Uterus (tissue), 4 donors: ENCODE measurements around the gene KCNJ10. TPM values are rescaled to one million over a fixed set of nuclear protein-coding genes. Genes with fewer than 3 reads are reported as not detected.
"Not testable (repeated sequence)": the region's sequence is repeated elsewhere in the genome, so short reads cannot be mapped to it uniquely, and the experiment has no call there.

Source experiments
- DNase-seq, 2 donors: peaks; one replicate each; pipeline ENCODE4 v3.0.0-alpha.2; 2019 to 2020
- H3K27ac ChIP-seq, 2 donors: fragments of 200-600 bp; sonication (generic); 1 replicate in 1 of 2; 2 replicates in 1 of 2; pipeline ENCODE4 v1.5.1; 2016 to 2018
- H3K27me3 ChIP-seq, 2 donors: fragments of 200-600 bp; sonication (generic); one replicate each; pipeline ENCODE4 v1.5.1; 2018 to 2019; ENCODE audit warnings: control low read depth in 1 of 2
- H3K36me3 ChIP-seq, 2 donors: fragments of 200-600 bp; sonication (generic); one replicate each; pipeline ENCODE4 v1.5.1; 2019; ENCODE audit warnings: control low read depth in 1 of 2
- H3K4me1 ChIP-seq, 2 donors: fragments of 200-600 bp; sonication (generic); one replicate each; pipeline ENCODE4 v1.5.1; 2018 to 2019; ENCODE audit warnings: control low read depth in 1 of 2
- H3K4me3 ChIP-seq, 2 donors: fragments of 200-600 bp; sonication (generic); 1 replicate in 1 of 2; 2 replicates in 1 of 2; pipeline ENCODE4 v1.5.1; 2018 to 2019; ENCODE audit warnings: mild to moderate bottlenecking in 1 of 2
- H3K9me3 ChIP-seq, 2 donors: fragments of 200-600 bp; sonication (generic); one replicate each; pipeline ENCODE4 v1.5.1; 2019; ENCODE audit warnings: control low read depth in 1 of 2
- CTCF ChIP-seq, 4 experiments: fragments of 200-600 bp in 2 of 4; fragments of 450-650 bp in 2 of 4; sonication (generic) in 2 of 4; IDR thresholded peaks; one replicate each; pipeline ENCODE4 v1.5.1; 2016 to 2019; ENCODE audit warnings: antibody characterized with exemption in 4 of 4, mild to moderate bottlenecking in 2 of 4, moderate library complexity in 1 of 4
- POLR2A ChIP-seq, 2 donors: fragments of 450-650 bp; IDR thresholded peaks; one replicate each; pipeline ENCODE4 v1.6.1; 2016; ENCODE audit warnings: antibody characterized with exemption in 2 of 2, mild to moderate bottlenecking in 1 of 2, moderate library complexity in 1 of 2
- intact Hi-C: fragments of 100-400 bp; cut with DNase I; formaldehyde crosslinking; loops from one replicate; pipeline ENCODE4 v1.15.1; 2023; ENCODE audit warnings: low total_unique reads
- total RNA-seq, 4 donors: library from RNA; depleted of rRNA in 3 of 4; stranded (reverse); fragments of >200 nt in 3 of 4; gene quantifications; one replicate each; pipeline versions ENCODE4 v1.1.0 to v1.2.4, GENCODE V29; 2014 to 2023
- donor health status: DM: yes; HTN: yes; CAD: no.

The KCNJ10 gene
- total RNA-seq, 4 donors from 2014 or later: 0.58 TPM; not detected in 3

GRCh38 chr1:160116283-160117147 is 46.6 kb upstream of the KCNJ10 start:
- no peaks in the 10 kb centered on the region for H3K9me3 ChIP-seq
- peak overlapping the region in 1 of 2 donors; percentile 17 for H3K4me3 ChIP-seq
- intact Hi-C loops: no loop called here
- H3K4me1 ChIP-seq: no peaks in the 10 kb centered on the region
- TF ChIP-seq POLR2A (IDR thresholded peaks at IDR 0.05) (no peak), CTCF (IDR thresholded peaks at IDR 0.05) (no peak)
- H3K27me3 ChIP-seq: no peaks in the 10 kb centered on the region
- H3K27ac ChIP-seq: peak overlapping the region in 1 of 2 donors; percentile 5
- H3K36me3 ChIP-seq: no peaks in the 10 kb centered on the region
- DNase-seq: no peak

- TF ChIP-seq CTCF (IDR thresholded peaks at IDR 0.05) (no peak), POLR2A (IDR thresholded peaks at IDR 0.05) (no peak)
- no peaks in the 10 kb centered on the region for H3K9me3 ChIP-seq
- DNase-seq: no peak
- H3K4me3 ChIP-seq: peak within 1 kb of the TSS in 1 of 2 donors; percentile 17
- H3K27ac ChIP-seq: peak within 1 kb of the TSS in 1 of 2 donors; percentile 5
- no peaks in the 10 kb centered on the region for H3K4me1 ChIP-seq
- no peaks in the 10 kb centered on the region for H3K27me3 ChIP-seq
- intact Hi-C loops: no loop called here
- no peaks in the 10 kb centered on the region for H3K36me3 ChIP-seq
These were observed 45.8 kb upstream of the KCNJ10 start, which contains the start of gene ATP1A2 for GRCh38 chr1:160115545-160116282. Gene ATP1A2, plus strand, starts transcription at chr1:160115759. Its CDS starts 103 bp downstream, at chr1:160115862.

GRCh38 chr1:160114085-160114484 is 44.1 kb upstream of the KCNJ10 start:
- Histone ChIP-seq H3K36me3 (no peaks in the 10 kb centered on the region), H3K4me1 (no peaks in the 10 kb centered on the region), H3K9me3 (no peaks in the 10 kb centered on the region), H3K27ac (no peak overlapping the region), H3K27me3 (no peaks in the 10 kb centered on the region), H3K4me3 (no peak overlapping the region)
- TF ChIP-seq POLR2A (IDR thresholded peaks at IDR 0.05) (no peak), CTCF (IDR thresholded peaks at IDR 0.05) (no peak)
- no peak for DNase-seq
- intact Hi-C loops: no loop called here

GRCh38 chr1:160113407-160113806 is 43.4 kb upstream of the KCNJ10 start:
- Histone ChIP-seq H3K4me3 (no peak overlapping the region), H3K27ac (no peak overlapping the region), H3K27me3 (no peaks in the 10 kb centered on the region), H3K4me1 (no peaks in the 10 kb centered on the region), H3K36me3 (no peaks in the 10 kb centered on the region), H3K9me3 (no peaks in the 10 kb centered on the region)
- intact Hi-C loops: no loop called here
- no peak for DNase-seq
- TF ChIP-seq POLR2A (IDR thresholded peaks at IDR 0.05) (no peak), CTCF (IDR thresholded peaks at IDR 0.05) (no peak)

- Histone ChIP-seq H3K4me3 (no peak overlapping the region), H3K36me3 (no peaks in the 10 kb centered on the region), H3K27me3 (no peaks in the 10 kb centered on the region), H3K4me1 (no peaks in the 10 kb centered on the region), H3K9me3 (no peaks in the 10 kb centered on the region), H3K27ac (no peak overlapping the region)
- intact Hi-C loops: no loop called here
- TF ChIP-seq CTCF (IDR thresholded peaks at IDR 0.05): no peak
- no peak for TF ChIP-seq POLR2A (IDR thresholded peaks at IDR 0.05)
- DNase-seq: no peak
These were observed 42.4 kb upstream of the KCNJ10 start for GRCh38 chr1:160112357-160112756.

- H3K36me3 ChIP-seq, intact Hi-C loops, H3K4me1 ChIP-seq, H3K27me3 ChIP-seq, H3K9me3 ChIP-seq, H3K27ac ChIP-seq, H3K4me3 ChIP-seq, DNase-seq: not testable (repeated sequence)
These were observed 41.5 kb upstream of the KCNJ10 start for GRCh38 chr1:160111462-160111861.
